ENCODE results near the gene ADGRL2. TPM values are rescaled to one million over a fixed set of nuclear protein-coding genes. Genes with fewer than 3 reads are reported as not detected.

Gene ADGRL2
- total RNA-seq, 1 experiment from 2014 or later = 0.51 TPM

GRCh38 chr1:81802457-81802706 is 1.6 kb downstream of the ADGRL2 start:
- Histone ChIP-seq H3K4me1 (ENCODE audit: insufficient read depth, low read length) (peaks cover 4% of the 10 kb centered on the region; the same call in 1 of the 2 replicates), H3K27ac (ENCODE audit: low read length) (no peak overlapping the region), H3K4me2 (ENCODE audit: low read length) (peak overlapping the region; percentile 62), H3K4me3 (ENCODE audit: low read length) (peak overlapping the region; percentile 27), H3K9me3 (ENCODE audit: low read length) (no peaks in the 10 kb centered on the region), H3K79me2 (ENCODE audit: low read length) (no peaks in the 10 kb centered on the region), H3F3A (ENCODE audit: low read length, unreplicated experiment) (no peaks in the 10 kb centered on the region), H3K36me3 (ENCODE audit: low read depth, low read length) (no peaks in the 10 kb centered on the region), H3K9me2 (replicated peaks; ENCODE audit: low read length) (no peaks in the 10 kb centered on the region), H3K27me3 (ENCODE audit: low read length) (peaks cover 96% of the 10 kb centered on the region), H3K9ac (ENCODE audit: low read length) (no peak overlapping the region), H2AFZ (ENCODE audit: low read length) (0 out of 2 replicates have a peak overlapping the region, but pooled peaks have one; percentile 19), H4K20me1 (ENCODE audit: low read length) (no peaks in the 10 kb centered on the region)
- ChIA-PET CTCF (no interaction called here), POLR2A (ENCODE audit: unreplicated experiment) (interaction anchor here (0.6 kb wide), 1 partner anchor 19 kb away, joined by 3 read pairs; no protein-coding TSS in a partner anchor)
- DNase-seq (no peak), ATAC-seq (no peak)
- TF ChIP-seq EZH2 (IDR thresholded peaks at IDR 0.05; ENCODE audit: low read length, unreplicated experiment) = peak; percentile 96
- TF ChIP-seq, protein P1, sequence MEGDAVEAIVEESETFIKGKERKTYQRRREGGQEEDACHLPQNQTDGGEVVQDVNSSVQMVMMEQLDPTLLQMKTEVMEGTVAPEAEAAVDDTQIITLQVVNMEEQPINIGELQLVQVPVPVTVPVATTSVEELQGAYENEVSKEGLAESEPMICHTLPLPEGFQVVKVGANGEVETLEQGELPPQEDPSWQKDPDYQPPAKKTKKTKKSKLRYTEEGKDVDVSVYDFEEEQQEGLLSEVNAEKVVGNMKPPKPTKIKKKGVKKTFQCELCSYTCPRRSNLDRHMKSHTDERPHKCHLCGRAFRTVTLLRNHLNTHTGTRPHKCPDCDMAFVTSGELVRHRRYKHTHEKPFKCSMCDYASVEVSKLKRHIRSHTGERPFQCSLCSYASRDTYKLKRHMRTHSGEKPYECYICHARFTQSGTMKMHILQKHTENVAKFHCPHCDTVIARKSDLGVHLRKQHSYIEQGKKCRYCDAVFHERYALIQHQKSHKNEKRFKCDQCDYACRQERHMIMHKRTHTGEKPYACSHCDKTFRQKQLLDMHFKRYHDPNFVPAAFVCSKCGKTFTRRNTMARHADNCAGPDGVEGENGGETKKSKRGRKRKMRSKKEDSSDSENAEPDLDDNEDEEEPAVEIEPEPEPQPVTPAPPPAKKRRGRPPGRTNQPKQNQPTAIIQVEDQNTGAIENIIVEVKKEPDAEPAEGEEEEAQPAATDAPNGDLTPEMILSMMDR (conservative IDR thresholded peaks at IDR 0.05; ENCODE audit: low read depth, low read length) = no peak
- TF ChIP-seq EZH2phosphoT487 (IDR thresholded peaks at IDR 0.05; ENCODE audit: borderline replicate concordance, low read length) = peak; percentile 83; the same call in 1 of the 2 replicates
- intact Hi-C loops (cut with micrococcal nuclease) = loop anchor here (10.0 kb wide), 1 partner anchor 498 kb away; no protein-coding TSS in a partner anchor
- BruUV-seq (replicated peaks) = no TSS peak

GRCh38 chr1:81802707-81803430 is 2.1 kb downstream of the ADGRL2 start:
- H3K36me3 ChIP-seq (ENCODE audit: low read depth, low read length) = no peaks in the 10 kb centered on the region
- H3K4me2 ChIP-seq (ENCODE audit: low read length) = peak overlapping the region; percentile 62; the same call in 1 of the 2 replicates
- peak; percentile 48 for ATAC-seq
- no peaks in the 10 kb centered on the region for H3F3A ChIP-seq (ENCODE audit: low read length, unreplicated experiment)
- peak; percentile 3; the same call in 1 of the 2 replicates for TF ChIP-seq EZH2phosphoT487 (IDR thresholded peaks at IDR 0.05; ENCODE audit: borderline replicate concordance, low read length)
- peak; percentile 72 for TF ChIP-seq EZH2 (IDR thresholded peaks at IDR 0.05; ENCODE audit: low read length, unreplicated experiment)
- TF ChIP-seq, protein P1 (conservative IDR thresholded peaks at IDR 0.05; ENCODE audit: low read depth, low read length) = no peak
- POLR2A ChIA-PET (ENCODE audit: unreplicated experiment) = interaction anchor here (0.6 kb wide), 1 partner anchor 19 kb away, joined by 3 read pairs; no protein-coding TSS in a partner anchor
- peaks cover 94% of the 10 kb centered on the region for H3K27me3 ChIP-seq (ENCODE audit: low read length)
- DNase-seq = no peak
- H4K20me1 ChIP-seq (ENCODE audit: low read length) = no peaks in the 10 kb centered on the region
- H3K9ac ChIP-seq (ENCODE audit: low read length) = no peak overlapping the region
- CTCF ChIA-PET = no interaction called here
- no peaks in the 10 kb centered on the region for H3K79me2 ChIP-seq (ENCODE audit: low read length)
- no peak overlapping the region for H3K27ac ChIP-seq (ENCODE audit: low read length)
- H3K4me3 ChIP-seq (ENCODE audit: low read length) = peak overlapping the region; percentile 27
- BruUV-seq (replicated peaks) = no TSS peak
- peaks cover 4% of the 10 kb centered on the region; the same call in 1 of the 2 replicates for H3K4me1 ChIP-seq (ENCODE audit: insufficient read depth, low read length)
- no peaks in the 10 kb centered on the region for H3K9me3 ChIP-seq (ENCODE audit: low read length)
- H2AFZ ChIP-seq (ENCODE audit: low read length) = no peak overlapping the region
- intact Hi-C loops (cut with micrococcal nuclease) = loop anchor here (10.0 kb wide), 1 partner anchor 498 kb away; no protein-coding TSS in a partner anchor
- no peaks in the 10 kb centered on the region for H3K9me2 ChIP-seq (replicated peaks; ENCODE audit: low read length)

Measured in PC-3 (cell line).